ENCODE measurements around the gene CD82.
A peak's percentile ranks its signal among the peaks of the same experiment; 100 is the strongest.

Gene CD82

DNA sequence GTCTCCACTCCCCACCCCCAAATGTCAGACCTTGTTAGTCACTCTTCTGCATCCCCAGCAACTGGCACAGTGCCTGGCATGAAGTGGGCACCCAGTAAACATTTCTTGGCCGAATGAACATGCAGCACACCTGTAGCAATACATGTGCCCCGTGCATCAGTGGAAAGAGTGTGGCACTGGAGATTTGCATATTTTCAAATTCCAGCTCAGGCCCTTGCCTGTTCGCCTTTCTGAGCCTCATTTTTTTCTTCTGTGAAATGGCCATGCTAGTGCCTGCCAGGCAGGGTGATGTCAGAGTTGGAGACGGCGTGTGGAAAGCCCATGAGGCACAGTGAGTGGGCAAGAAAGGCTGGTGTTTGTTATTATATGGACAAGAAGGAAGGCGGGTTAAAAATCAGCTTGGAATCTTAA is 38.7 kb downstream of the CD82 start:
- no peak for DNase-seq

DNA sequence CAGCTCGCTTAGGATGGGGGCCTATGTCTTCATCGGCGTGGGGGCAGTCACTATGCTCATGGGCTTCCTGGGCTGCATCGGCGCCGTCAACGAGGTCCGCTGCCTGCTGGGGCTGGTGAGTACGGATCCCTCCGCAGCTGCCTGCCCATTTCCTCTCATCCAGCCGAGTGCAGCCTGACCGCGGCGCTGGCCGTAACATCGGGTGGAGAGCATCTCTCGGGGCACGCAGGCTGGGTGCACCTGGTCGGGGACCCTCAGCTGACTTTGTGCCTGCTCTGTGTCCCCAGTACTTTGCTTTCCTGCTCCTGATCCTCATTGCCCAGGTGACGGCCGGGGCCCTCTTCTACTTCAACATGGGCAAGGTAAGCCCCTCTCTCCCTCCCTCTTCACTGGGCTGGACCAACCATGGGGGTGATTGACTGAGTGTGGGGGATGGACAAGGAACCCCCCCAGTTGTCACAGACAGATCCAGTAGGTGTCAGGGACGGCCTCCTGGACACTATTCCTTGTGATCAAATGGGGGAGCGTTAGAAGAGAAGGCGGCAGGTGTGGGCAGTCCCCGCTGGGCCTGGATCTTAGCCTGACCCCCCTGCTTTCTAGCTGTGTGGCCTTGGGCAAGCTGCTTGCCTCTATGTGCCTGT is 39.7 kb downstream of the CD82 start:
- DNase-seq: no peak

DNA sequence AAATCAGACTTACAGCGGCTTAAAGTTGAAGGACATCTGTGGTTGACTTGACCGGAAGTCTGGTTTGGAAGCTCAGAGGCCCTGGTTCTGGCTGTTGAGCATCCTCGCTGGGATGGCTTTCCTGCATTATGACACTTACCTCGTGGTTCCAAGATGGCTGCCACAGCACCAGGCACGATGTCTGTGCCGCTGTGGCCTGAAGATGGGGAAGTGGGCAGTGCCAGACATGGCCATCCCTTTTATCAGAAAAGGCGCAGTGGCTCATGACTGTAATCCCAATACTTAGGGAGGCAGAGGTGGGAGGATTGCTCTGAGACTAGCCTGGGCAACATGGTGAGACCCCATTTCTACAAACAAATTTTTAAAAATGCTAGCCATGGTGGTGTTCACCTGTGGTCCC is 40.5 kb downstream of the CD82 start:
- DNase-seq: no peak

DNA sequence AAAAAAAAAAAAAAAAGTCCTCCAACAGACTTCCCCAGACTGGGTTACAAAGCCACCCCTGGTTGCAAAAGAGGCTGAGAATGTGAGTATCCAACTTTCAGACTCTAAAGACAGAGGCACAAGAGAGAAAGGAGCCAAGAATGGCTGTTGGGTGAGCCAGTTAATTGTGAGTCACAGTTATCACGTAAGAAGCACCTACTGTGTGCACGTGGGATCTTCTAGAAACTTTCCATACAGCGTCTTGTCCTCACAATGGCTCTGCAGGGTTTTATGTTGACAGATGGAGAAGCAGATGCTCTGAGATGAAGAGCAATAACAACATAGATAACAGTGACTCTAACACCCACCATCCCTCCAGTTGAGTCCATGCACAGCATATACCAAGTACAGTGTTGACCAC is 41.0 kb downstream of the CD82 start:
- no peak for DNase-seq

DNA sequence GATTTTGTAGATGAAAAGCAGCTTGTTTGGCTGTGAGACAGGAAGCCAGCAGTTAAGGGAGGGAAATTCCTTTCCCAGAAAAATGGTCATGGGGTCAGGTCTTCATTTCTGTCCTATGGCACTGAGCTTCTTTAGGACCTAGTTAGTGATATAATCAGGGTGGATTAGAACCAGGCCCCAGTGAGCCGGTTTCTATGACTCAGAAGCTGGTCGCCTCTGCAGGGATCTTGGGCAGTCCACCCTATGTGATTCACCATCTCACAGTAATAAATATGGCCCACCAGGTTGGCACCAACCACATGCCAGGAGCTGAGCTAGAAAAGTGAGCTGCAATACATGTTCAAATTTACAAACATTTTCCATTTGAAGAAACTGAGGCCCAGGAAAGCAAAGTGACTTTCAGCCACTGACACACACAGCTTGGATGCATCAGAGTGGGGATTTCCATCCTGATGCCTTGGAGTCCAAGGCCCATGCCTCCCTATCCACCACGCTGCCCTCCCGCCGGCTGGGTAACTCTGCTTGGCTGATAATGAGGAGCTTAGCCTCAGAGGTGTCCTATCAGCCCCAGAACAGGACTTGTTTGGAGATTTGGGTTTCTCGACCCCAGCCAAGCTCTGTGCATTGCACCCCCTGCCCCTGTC is 42.0 kb downstream of the CD82 start:
- DNase-seq: no peak

DNA sequence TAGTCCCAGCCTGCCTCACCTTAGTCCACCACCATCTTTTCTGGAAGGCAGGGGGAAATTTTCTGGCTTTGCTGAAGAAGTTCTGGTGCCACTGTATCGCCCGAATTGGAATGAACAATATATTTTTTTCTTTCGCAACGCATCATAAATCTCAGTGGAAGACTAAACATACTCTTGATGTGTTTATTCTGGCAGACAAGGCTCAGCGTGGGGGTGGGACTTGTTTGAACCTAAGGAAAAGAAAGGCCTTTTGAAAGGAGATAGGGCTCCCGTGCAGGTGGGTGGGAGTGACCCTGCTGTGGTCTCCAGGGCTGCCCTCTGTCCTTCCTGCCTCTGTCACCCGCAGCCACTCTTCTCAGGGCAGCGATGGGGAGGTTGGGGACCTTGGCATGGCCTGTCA is 42.5 kb downstream of the CD82 start:
- DNase-seq: no peak

DNA sequence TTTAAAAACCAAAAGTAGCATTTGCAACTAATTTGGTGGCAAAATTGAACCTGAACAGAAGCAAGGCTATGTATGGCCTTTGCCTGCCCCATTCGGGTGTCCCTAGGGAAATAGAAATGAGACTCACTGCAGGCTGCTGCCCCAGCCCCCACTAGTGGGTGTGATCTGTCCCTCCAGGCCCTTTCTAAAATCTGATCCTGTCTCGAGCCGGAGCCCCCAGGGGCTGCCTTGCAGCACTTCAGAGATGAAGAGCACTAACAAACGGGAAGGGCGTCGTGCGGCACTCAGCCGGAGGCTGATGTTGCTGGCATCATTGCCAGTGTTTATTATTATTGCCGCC is 43.2 kb downstream of the CD82 start:
- no peak for DNase-seq

DNA sequence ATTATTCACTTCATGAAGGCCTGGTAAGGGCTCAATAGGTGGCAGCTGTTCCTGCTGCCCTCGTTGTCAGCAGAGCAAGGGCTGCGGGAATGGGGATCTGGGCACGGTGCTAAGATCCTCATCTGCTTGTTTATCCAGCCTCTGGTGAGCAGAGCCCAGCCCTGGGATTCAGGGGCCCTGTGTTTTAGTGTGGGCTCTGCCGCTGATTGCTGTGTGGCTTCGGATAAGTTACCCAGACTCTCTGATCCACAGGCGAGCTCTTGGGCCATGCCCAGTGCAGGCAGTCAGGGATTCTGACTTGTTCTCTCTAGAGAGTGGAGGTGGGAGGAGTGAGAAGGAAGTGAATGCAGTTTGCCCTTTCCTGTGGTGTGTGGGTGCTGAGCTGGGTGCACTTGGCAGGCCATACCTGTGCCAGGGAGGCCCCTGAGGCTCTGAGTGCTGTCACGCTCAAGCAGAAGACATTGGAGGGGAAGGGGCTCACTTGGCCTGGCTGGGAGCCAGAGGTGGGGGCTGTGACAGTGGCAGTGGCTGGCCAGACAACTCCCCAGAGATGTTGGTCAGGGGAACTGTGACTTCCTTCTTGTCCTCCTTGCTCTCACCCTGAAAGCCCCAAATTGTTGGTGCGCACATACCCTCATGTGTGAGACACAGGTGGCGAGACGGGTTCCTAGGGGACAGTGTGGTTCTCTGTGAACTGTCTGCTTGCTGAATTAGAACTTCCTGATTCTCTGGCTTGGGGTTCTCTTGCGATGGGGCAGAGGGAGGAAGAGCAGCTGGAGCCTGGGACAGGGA is 43.7 kb downstream of the CD82 start:
- no peak for DNase-seq

DNA sequence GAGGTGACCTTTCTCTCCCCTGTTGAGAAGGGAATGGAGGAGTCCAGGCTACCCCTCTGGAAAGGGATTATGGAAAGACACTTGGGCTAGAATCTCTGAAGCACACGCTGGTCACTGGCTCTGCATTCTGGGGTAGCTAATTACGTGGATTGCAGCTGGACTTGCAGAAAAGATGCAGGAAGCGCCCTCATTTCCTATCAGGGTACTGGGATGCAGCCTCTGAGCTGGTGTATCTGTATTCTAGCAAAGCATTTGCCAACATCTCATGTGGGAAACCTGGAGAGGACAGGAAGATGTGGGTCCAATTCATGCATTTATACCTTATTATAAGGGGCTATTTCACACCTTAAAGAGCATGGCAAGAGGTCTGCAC is 44.3 kb downstream of the CD82 start:
- DNase-seq: no peak

DNA sequence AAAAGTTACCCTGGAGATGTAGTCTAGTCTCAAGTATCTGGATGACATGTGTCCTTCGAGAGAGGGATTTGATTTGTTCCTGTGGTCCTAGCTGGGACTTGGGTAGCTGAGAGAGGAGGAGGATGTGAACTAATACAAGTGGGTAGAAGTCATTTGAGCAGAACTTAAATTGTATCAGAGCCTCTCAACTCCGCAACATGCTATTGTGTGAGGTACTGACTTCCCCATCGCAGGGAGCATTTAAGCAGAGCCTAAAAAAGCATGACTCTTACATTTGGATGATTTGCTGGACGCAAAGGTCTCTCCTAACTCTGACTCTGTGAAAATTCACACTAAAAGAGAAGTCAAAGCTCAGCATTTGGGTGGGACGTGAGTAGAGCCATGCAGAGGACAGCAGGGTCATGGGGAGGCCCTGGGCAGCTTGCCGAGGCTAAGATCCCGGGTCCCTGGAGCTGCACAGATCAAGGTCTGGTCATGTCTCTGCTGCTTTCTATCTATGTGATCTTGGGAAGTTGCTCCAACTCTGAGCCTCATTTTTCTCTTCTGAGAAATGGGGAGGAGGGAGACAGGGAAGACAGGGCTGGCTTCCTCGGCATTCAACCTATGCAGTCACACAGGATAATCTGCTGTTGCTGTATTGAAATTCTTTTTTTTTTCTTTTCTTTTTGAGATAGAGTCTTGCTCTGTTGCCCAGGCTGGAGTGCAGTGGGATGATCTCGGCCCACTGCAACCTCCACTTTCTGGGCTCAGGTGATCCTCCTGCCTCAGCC is 44.9 kb downstream of the CD82 start:
- no peak for DNase-seq

DNA sequence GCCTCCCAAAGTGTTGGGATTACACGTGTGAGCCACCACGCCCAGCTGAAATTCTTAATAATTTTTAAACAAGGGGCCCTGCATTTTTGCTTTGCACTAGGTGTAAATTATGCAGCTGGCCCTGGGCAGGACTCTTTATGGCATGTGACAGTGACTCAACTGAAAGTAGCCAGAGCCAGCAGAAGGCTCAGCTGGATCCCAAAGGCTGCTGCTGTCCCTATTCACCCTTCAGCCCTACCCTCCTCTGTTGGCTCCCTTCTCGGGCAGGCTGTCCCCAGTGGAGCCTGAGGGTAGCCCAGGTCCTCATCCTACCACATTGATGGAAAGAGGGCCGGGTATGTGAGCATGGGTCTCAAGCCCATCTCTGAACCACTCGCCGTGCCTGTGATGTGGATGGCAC is 45.6 kb downstream of the CD82 start:
- DNase-seq: no peak

DNA sequence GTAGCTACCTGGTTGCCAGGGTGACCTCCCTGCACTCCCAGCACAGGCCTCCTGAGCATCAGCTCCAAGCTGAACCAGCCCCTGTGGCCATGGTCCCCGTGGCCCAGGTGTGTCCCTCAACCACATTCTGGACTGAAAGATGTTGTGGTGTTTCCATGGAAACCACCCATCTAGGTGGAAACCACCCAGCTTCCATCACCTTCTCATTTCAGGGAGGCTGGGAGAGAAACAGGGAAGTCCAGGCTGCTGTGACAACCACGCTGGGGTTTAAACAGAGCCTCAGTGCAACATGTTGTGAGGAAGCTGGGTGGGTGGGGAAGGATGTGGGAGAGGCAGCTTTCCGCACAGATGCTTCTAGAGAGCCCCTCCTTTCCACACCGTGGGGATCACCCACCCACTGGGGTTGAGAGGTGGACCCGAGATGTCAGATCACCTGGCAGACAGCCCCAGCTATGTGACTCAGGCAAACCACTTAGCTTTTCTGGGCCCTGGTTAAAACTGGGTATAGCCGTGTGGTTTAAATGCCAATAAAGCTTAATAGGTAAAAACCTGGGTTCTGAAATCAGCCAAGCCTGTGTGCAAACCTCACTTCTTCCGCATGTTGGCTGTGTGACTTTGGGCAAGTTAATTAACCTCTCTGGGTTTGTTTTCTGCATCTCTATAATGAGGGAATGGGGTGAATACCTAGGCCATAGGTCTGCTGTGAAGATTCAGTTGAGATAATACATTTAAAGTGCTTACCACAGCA is 46.4 kb downstream of the CD82 start:
- peak; percentile 54 for DNase-seq

DNA sequence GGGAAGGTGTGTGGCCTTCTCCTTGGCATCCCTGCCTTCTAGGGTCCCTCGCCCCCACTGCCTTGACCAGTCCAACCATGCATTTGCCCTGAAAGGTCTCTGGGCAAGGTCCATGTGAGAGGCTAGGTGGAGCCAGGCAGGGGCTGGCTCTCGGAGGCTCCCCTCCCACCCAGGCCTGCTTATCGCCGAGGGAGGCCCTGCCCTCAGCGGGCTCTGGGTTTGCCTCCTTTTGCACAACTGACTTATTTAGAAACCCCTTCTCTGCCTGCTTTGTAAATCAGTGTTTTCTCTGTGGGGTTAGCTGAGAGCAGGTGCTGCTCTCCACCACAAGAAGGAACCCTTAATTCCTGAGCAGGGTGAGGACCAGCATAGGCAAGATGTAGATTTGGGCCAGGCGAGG is 47.7 kb downstream of the CD82 start:
- no peak for DNase-seq

DNA sequence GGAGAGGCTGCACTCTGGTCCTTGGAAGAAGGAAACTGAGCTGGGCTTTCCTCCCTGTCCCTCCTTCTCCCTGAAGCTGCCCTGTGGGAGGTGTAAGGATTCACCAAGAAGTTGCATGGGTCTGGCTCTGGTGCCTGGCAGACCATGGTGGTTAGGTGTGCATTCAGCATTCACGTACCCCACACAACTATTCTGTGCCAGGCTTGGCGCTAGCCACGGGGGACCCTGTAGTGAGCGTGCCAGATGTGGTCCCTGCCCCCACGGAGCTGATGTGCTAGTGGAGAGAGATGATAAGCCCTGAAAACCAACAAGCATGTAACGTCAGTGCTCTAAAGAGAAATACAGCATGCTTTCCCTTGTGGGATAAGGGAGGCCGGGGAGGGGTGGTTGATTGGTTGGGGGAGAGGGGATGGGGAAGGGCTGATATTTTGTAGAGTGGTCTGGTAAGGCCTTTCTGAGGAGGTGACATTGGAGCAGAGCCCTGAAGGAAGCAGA is 48.9 kb downstream of the CD82 start:
- no peak for DNase-seq

DNA sequence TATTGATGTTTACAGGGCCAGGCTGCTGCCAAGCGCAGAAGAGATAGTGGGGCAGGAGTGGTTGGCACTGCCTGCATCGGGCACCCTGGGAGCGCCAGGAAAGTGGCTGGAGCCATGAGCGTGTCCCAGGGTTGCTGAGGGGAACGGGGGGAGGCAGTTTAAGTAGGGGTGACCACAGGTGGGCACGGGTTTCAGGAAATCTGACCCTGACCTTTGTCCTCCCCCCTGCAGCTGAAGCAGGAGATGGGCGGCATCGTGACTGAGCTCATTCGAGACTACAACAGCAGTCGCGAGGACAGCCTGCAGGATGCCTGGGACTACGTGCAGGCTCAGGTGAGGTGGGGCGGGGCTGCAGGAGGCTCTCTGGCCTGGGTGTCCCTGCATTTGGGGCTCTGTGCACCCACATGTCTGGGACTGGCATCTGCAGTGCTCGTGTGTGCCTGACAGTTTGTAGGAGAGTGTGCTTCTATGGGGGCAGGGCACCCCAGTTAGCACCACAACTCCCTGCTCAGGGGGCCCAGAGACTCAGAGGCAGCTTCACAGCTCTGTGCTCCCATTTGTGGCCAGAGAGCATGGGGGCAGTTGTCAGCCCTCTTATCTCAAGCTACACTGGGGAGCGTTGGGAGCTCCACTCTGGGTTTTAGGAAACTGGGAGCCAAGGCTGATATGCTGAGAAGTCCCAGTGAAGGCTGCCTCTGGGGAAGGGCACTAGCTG is 49.7 kb downstream of the CD82 start:
- no peak for DNase-seq

DNA sequence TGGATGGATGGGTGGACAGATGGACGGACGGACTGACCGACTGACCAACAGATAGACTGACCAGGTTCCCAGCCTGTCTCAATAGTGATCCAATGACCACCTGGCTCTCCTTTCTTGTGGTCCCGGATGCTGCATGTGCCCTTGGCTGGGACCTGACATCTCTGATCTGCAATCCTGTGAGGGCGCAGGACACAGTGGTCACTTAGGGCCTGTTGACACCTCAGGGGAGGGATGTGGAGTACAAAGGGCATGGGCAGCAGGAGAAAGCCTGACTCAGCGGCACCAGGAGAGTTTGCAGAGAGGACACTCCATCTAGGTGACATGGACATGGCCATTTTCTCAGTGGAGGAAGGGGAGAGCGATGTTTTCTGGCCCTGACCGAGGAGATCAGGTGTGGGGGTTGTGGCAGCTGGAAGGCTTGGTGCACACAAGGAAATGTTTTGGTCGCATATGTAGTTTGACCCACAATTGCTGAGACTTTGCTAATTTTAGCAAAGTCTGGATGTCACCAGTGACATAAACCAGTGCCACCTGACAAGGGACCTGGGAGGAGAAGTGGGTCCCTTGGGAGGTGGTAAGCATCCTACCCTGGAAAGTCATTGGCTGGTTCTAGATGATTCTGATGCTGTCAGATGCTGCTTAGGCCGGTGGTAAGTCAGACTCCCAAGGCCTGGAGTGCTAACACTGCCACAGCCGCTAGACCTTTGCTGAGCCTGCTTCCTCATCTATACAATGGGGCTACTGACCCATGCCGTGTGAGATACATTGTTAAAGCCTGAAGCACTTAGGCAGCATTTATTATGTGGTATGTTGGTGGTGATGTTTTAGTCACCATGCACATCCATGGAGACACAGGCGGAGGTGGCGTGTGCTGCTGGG is 50.7 kb downstream of the CD82 start:
- DNase-seq: no peak

DNA sequence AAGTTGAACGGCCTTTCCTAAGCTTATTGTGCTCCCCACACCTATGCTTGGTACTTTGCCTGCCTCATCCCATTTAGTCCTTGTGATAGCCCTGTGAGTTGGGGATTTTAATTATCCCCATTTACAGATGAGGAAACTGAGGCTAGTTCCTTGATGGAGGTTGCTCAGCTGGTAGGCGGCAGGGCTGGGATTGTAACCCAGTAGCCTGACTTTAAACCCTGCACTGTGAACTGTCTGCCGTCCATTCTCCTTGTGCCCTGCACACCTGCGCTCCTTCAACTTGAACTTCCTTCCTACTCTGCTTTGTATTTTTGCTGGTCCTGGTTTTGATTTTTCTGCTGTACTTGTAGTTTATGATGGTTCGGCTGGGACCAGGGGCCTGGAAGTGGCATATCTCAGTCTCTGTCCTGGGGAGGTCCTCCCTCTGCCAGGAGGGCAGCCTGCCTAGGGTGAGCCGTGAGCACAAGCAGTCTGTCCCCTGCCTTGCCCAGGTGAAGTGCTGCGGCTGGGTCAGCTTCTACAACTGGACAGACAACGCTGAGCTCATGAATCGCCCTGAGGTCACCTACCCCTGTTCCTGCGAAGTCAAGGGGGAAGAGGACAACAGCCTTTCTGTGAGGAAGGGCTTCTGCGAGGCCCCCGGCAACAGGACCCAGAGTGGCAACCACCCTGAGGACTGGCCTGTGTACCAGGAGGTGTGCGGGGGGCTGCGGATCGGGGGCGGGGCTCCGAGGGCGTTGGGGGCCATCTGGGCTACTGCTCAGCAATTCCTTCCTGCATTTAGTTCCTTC is 52.4 kb downstream of the CD82 start:
- DNase-seq: peak; percentile 9

DNA sequence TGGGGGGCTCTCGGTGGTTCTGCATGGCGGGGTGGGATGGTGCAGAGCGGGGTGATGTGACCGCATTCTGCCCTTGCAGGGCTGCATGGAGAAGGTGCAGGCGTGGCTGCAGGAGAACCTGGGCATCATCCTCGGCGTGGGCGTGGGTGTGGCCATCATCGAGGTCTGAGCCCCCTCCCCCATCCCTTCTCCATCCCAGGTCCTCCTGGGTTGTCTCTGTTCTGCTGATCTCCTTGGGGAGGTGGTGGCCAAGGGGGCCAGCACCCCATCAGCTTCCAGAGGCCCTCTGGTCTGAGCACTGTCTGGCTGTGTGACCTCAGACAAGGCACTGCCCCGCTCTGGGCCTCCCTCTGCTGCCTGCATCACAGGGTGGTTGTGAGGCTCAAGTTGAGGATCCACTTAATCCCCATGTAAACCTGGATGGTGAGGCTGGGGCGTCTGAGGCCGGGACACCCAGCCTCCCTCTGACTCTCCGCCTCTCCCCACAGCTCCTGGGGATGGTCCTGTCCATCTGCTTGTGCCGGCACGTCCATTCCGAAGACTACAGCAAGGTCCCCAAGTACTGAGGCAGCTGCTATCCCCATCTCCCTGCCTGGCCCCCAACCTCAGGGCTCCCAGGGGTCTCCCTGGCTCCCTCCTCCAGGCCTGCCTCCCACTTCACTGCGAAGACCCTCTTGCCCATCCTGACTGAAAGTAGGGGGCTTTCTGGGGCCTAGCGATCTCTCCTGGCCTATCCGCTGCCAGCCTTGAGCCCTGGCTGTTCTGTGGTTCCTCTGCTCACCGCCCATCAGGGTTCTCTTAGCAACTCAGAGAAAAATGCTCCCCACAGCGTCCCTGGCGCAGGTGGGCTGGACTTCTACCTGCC is 53.3 kb downstream of the CD82 start:
- peak; percentile 10 for DNase-seq

DNA sequence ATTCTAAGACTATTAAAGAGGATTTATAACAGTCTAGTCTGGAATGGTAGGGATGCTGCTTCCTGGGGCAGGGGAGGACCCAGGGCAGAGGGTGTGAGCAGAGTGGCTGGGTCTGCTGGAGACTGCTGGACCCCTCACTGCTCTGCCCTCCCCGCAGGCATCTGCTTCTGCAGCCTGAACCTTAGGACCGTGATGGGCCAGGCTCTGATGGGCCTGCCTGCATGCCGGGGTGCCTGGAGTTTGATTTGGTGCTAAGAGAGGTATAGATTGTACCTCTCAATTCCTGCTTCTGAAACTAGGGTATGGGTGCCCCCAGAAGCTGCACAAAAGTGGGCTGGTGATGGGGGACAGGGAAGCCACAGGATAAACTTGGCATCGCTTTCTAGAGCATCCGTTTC is 54.9 kb downstream of the CD82 start:
- DNase-seq: peak; percentile 2

Data from activated naive CD4-positive, alpha-beta T cell treated with anti-CD3 and anti-CD28 coated beads, Interleukin-2, amount 50 U/mL, for 16 hours (primary cell).